HCT116 (cell line): ENCODE data around the gene NGF. TPM values are rescaled to one million over a fixed set of nuclear protein-coding genes. Genes with fewer than 3 reads are reported as not detected.

ENCODE experiments used
- ATAC-seq: fragments of 200-7000 bp; cut with Tn5 transposase; 2 replicates; pipeline ENCODE4 v1.9.1; 2020; ENCODE audit warnings: mild to moderate bottlenecking, moderate library complexity
- BruUV-seq: library from RNA; stranded (reverse); fragments of 400-500 nt; replicated peaks from 2 replicates; lab custom pipeline; 2021; lab: Mats Ljungman, UMichigan
- CTCF ChIA-PET: fragments of 300-600 bp; sonication (Branson Sonifier 250); formaldehyde crosslinking; loops from one replicate; lab custom pipeline; 2021; ENCODE audit warnings: antibody characterized with exemption; lab: Charles Lee
- POLR2A ChIA-PET: fragments of 300-600, 350-600 bp; sonication (Branson Sonifier 250); formaldehyde crosslinking; loops from one replicate; lab custom pipeline; 2021; ENCODE audit warnings: antibody characterized with exemption; lab: Charles Lee
- RAD21 ChIA-PET, 2 experiments: fragments of 300-600 bp; sonication (Branson Sonifier 250); formaldehyde crosslinking; loops; one replicate each; lab custom pipeline; 2023; ENCODE audit warnings: low total read pairs in 2 of 2; ENCODE audit not compliant: uncharacterized antibody in 2 of 2, unreplicated experiment in 2 of 2, low non-redundant PET in 1 of 2; lab: Charles Lee
- DNase-seq: peaks from one replicate; pipeline ENCODE4 v3.0.0-alpha.2; 2010; ENCODE audit warnings: low read depth, low spot score
- H2AFZ ChIP-seq: fragments of 200-600 bp; shearing (Covaris generic), sonication (generic); 2 replicates; pipeline ENCODE4 v1.6.1; 2017; ENCODE audit warnings: low read depth, mixed run types, mixed read lengths, antibody characterized with exemption, low read length; ENCODE audit not compliant: poor library complexity, severe bottlenecking
- H3K27ac ChIP-seq: 2 replicates; pipeline ENCODE4 v1.5.1; 2012; ENCODE audit warnings: low read depth, low read length
- H3K27me3 ChIP-seq: fragments of 200-600 bp; sonication (generic); 2 replicates; pipeline ENCODE4 v1.6.1; 2016; ENCODE audit warnings: mixed run types, low read length, mixed read lengths; ENCODE audit not compliant: insufficient read depth
- H3K36me3 ChIP-seq, 2 experiments: fragments of 200-500 bp in 1 of 2; fragments of 200-600 bp in 1 of 2; sonication (Bioruptor generic) in 1 of 2; sonication (generic) in 1 of 2; 2 replicates each; pipeline versions ENCODE4 v1.5.1 to v1.6.1; 2014 to 2016; ENCODE audit warnings: low read length in 2 of 2, inconsistent platforms in 1 of 2, mixed read lengths in 1 of 2, mixed run types in 1 of 2; ENCODE audit not compliant: insufficient read depth in 2 of 2, control insufficient read depth in 1 of 2
- H3K4me1 ChIP-seq, 2 experiments: fragments of 200-600 bp in 1 of 2; sonication (generic) in 1 of 2; 2 replicates each; pipeline versions ENCODE4 v1.5.1 to v1.6.1; 2012 to 2017; ENCODE audit warnings: low read length in 2 of 2, inconsistent platforms in 1 of 2, mild to moderate bottlenecking in 1 of 2, mixed read lengths in 1 of 2, mixed run types in 1 of 2, moderate library complexity in 1 of 2; ENCODE audit not compliant: insufficient read depth in 2 of 2, control insufficient read depth in 1 of 2
- H3K4me2 ChIP-seq: fragments of 200-600 bp; sonication (generic); 2 replicates; pipeline ENCODE4 v1.6.1; 2017; ENCODE audit warnings: mixed run types, low read length, mixed read lengths
- H3K4me3 ChIP-seq, 2 experiments: fragments of 200-600 bp in 1 of 2; sonication (generic) in 1 of 2; replicated peaks in 1 of 2; 2 replicates each; pipeline ENCODE4 v1.5.1; 2011 to 2016; ENCODE audit warnings: low read length in 2 of 2, control low read depth in 1 of 2, low read depth in 1 of 2, mild to moderate bottlenecking in 1 of 2, mixed read lengths in 1 of 2, mixed run types in 1 of 2
- H3K79me2 ChIP-seq: fragments of 200-600 bp; sonication (generic); 2 replicates; pipeline ENCODE4 v1.6.1; 2017; ENCODE audit warnings: mild to moderate bottlenecking, mixed run types, low read length, moderate library complexity, mixed read lengths; ENCODE audit not compliant: insufficient read depth
- H3K9ac ChIP-seq: fragments of 200-600 bp; sonication (generic); 2 replicates; pipeline ENCODE4 v1.6.1; 2016; ENCODE audit warnings: low read length, mixed read lengths
- H3K9me2 ChIP-seq: fragments of 200-600 bp; sonication (generic), shearing (Covaris generic); 2 replicates; pipeline ENCODE4 v1.6.1; 2017; ENCODE audit warnings: mixed run types, mild to moderate bottlenecking, moderate library complexity; ENCODE audit not compliant: insufficient read depth
- H3K9me3 ChIP-seq, 2 experiments: fragments of 200-500 bp in 1 of 2; fragments of 200-600 bp in 1 of 2; sonication (Bioruptor generic) in 1 of 2; sonication (generic) in 1 of 2; 2 replicates each; pipeline ENCODE4 v1.6.1; 2014 to 2017; ENCODE audit warnings: low read length in 2 of 2, mixed read lengths in 2 of 2, inconsistent platforms in 1 of 2, low read depth in 1 of 2, mild to moderate bottlenecking in 1 of 2, mixed run types in 1 of 2, moderate library complexity in 1 of 2; ENCODE audit not compliant: control insufficient read depth in 1 of 2, insufficient read depth in 1 of 2
- H4K20me1 ChIP-seq: fragments of 200-600 bp; sonication (generic), shearing (Covaris generic); 2 replicates; pipeline ENCODE4 v1.6.1; 2017; ENCODE audit warnings: mixed run types, mild to moderate bottlenecking, moderate library complexity; ENCODE audit not compliant: insufficient read depth
- ATF3 ChIP-seq: IDR thresholded peaks from 2 replicates; pipeline ENCODE4 v1.6.1; 2012
- CBX3 ChIP-seq: IDR thresholded peaks from 2 replicates; pipeline ENCODE4 v1.6.1; 2012; ENCODE audit warnings: low read depth
- EGR1 ChIP-seq: IDR thresholded peaks from 2 replicates; pipeline ENCODE4 v1.6.1; 2012; ENCODE audit warnings: low read depth
- EZH2 ChIP-seq: fragments of 200-600 bp; sonication (generic); IDR thresholded peaks from 2 replicates; pipeline ENCODE4 v1.6.1; 2017; ENCODE audit warnings: antibody characterized with exemption, mixed run types
- JUND ChIP-seq: IDR thresholded peaks from 2 replicates; pipeline ENCODE4 v1.6.1; 2012
- MAX ChIP-seq: IDR thresholded peaks from 2 replicates; pipeline ENCODE4 v1.6.1; 2012
- POLR2AphosphoS5 ChIP-seq: IDR thresholded peaks from 2 replicates; pipeline ENCODE4 v1.6.1; 2011; ENCODE audit warnings: mild to moderate bottlenecking, low read depth, low read length, moderate library complexity
- RAD21 ChIP-seq: IDR thresholded peaks from 2 replicates; pipeline ENCODE4 v1.6.1; 2012; ENCODE audit warnings: low read depth, mild to moderate bottlenecking
- REST ChIP-seq: IDR thresholded peaks from 2 replicates; pipeline ENCODE4 v1.6.1; 2012; ENCODE audit warnings: low read depth
- SRF ChIP-seq: IDR thresholded peaks from 2 replicates; pipeline ENCODE4 v1.6.1; 2012; ENCODE audit warnings: low read depth
- ZBTB33 ChIP-seq: IDR thresholded peaks from 2 replicates; pipeline ENCODE4 v1.6.1; 2011; ENCODE audit warnings: mild to moderate bottlenecking, low read length, moderate library complexity; ENCODE audit not compliant: insufficient replicate concordance; ENCODE audit errors: extremely low read depth
- intact Hi-C: fragments of 100-400 bp; cut with micrococcal nuclease; formaldehyde crosslinking; loops from 2 replicates; pipeline ENCODE4 v1.10.0; 2022
- total RNA-seq: library from RNA; stranded (reverse); gene quantifications from one replicate; pipeline ENCODE4 v1.2.1, GENCODE V29; 2021; ENCODE audit not compliant: unreplicated experiment

Gene NGF
- total RNA-seq, 1 experiment from 2014 or later, result not detected

GRCh38 chr1:115337276-115337632 lies 795 bp downstream of the NGF start:
- TF ChIP-seq JUND, result no peak
- no peak for TF ChIP-seq CBX3
- no peak for TF ChIP-seq MAX
- no peak for TF ChIP-seq ZBTB33
- no peak for TF ChIP-seq POLR2AphosphoS5
- no peak for TF ChIP-seq ATF3
- TF ChIP-seq RAD21, result no peak
- TF ChIP-seq REST, result no peak
- TF ChIP-seq SRF, result no peak
- no peak for TF ChIP-seq EGR1
- no peak for TF ChIP-seq EZH2
- no peaks in the 10 kb centered on the region for H3K79me2 ChIP-seq
- H3K36me3 ChIP-seq, result no peaks in the 10 kb centered on the region
- intact Hi-C loops, result no loop called here
- DNase-seq, result no peak
- H3K4me1 ChIP-seq, result no peaks in the 10 kb centered on the region
- no peaks in the 10 kb centered on the region for H3K9me2 ChIP-seq
- BruUV-seq, result no TSS peak
- H3K4me2 ChIP-seq, result no peak overlapping the region
- ChIA-PET RAD21 (no interaction called here), POLR2A (interaction anchor here (0.6 kb wide), 1 partner anchor 28 kb away, joined by 5 read pairs; no protein-coding TSS in a partner anchor), CTCF (no interaction called here)
- no peaks in the 10 kb centered on the region for H4K20me1 ChIP-seq
- no peaks in the 10 kb centered on the region; the same call in 1 of the 2 replicates for H3K27me3 ChIP-seq
- no peak overlapping the region for H3K27ac ChIP-seq
- H3K4me3 ChIP-seq, result no peak overlapping the region
- no peak overlapping the region for H2AFZ ChIP-seq
- no peak for ATAC-seq
- H3K9ac ChIP-seq, result no peak overlapping the region
- H3K9me3 ChIP-seq, result no peaks in the 10 kb centered on the region
